DND-41 (cell line): ENCODE measurements around the gene KIF13A.
"Not testable (repeated sequence)": the region's sequence is repeated elsewhere in the genome, so short reads cannot be mapped to it uniquely, and the experiment has no call there.

Source experiments
- ATAC-seq: fragments of 200-7000 bp; cut with Tn5 transposase; 3 replicates; pipeline ENCODE4 v1.9.1; 2021; ENCODE audit warnings: low read depth; ENCODE audit not compliant: insufficient read depth
- DNase-seq: peaks from one replicate; pipeline ENCODE4 v3.0.0-alpha.2; 2020
- H2AFZ ChIP-seq: 2 replicates; pipeline ENCODE4 v1.6.0; 2012; ENCODE audit warnings: low read depth, low read length
- H3K27ac ChIP-seq: 2 replicates; pipeline ENCODE4 v1.5.1; 2012; ENCODE audit warnings: low read length, inconsistent platforms
- H3K27me3 ChIP-seq: fragments of 200-600 bp; sonication (generic); 2 replicates; pipeline ENCODE4 v1.6.0; 2012; ENCODE audit warnings: low read length, mild to moderate bottlenecking, inconsistent platforms; ENCODE audit not compliant: insufficient read depth, poor library complexity
- H3K36me3 ChIP-seq: 2 replicates; pipeline ENCODE4 v1.5.1; 2012; ENCODE audit warnings: low read length, inconsistent platforms; ENCODE audit not compliant: insufficient read depth
- H3K4me1 ChIP-seq: 2 replicates; pipeline ENCODE4 v1.5.1; 2012; ENCODE audit warnings: mild to moderate bottlenecking, low read length; ENCODE audit not compliant: insufficient read depth
- H3K4me2 ChIP-seq: 2 replicates; pipeline ENCODE4 v1.6.0; 2012; ENCODE audit warnings: mild to moderate bottlenecking, moderate library complexity, low read length, inconsistent platforms; ENCODE audit not compliant: insufficient read depth
- H3K4me3 ChIP-seq, 2 experiments: fragments of 200-600 bp in 1 of 2; shearing (Covaris generic) in 1 of 2; 2 replicates each; pipeline ENCODE4 v1.5.1; 2012 to 2016; ENCODE audit warnings: inconsistent platforms in 2 of 2, low read length in 2 of 2, mild to moderate bottlenecking in 2 of 2, low read depth in 1 of 2, moderate library complexity in 1 of 2
- H3K79me2 ChIP-seq: 2 replicates; pipeline ENCODE4 v1.6.0; 2012; ENCODE audit warnings: low read length, inconsistent platforms; ENCODE audit not compliant: insufficient read depth
- H3K9ac ChIP-seq: 2 replicates; pipeline ENCODE4 v1.6.0; 2012; ENCODE audit warnings: low read depth, mild to moderate bottlenecking, inconsistent platforms, low read length, moderate library complexity
- H3K9me3 ChIP-seq: 2 replicates; pipeline ENCODE4 v1.5.1; 2012; ENCODE audit warnings: low read length, moderate library complexity, mild to moderate bottlenecking, inconsistent platforms; ENCODE audit not compliant: insufficient read depth, severe bottlenecking
- H4K20me1 ChIP-seq: 2 replicates; pipeline ENCODE4 v1.6.0; 2012; ENCODE audit warnings: low read length; ENCODE audit not compliant: insufficient read depth
- CTCF ChIP-seq: IDR thresholded peaks from 2 replicates; pipeline ENCODE4 v1.5.1; 2012; ENCODE audit warnings: borderline replicate concordance, low read length, moderate library complexity, mild to moderate bottlenecking; ENCODE audit not compliant: poor library complexity, severe bottlenecking; ENCODE audit errors: extremely low read depth
- EZH2 ChIP-seq: IDR thresholded peaks from 3 replicates; pipeline ENCODE4 v1.6.1; 2012; ENCODE audit warnings: borderline replicate concordance, low read depth, mild to moderate bottlenecking, moderate library complexity, low read length, inconsistent platforms; ENCODE audit not compliant: severe bottlenecking

The KIF13A gene

DNA sequence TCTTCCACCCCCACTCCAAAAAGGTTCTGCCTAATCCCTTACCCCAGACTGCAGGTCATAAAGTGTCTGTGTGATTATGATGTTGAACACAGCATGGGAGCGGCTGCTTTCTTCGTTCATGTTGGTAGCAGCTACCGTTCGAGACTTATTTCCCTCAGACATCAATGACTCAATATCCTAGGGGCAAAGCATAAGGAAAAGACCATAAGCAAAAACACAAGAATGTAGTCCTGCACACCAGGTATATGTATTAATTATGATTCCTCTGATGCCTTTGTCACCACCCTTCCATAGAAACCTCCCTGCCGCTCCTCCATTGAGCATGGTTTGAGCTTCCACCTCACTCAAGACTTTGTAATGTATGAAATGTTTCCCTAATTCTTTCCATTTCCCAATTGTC is 137.2 kb downstream of the KIF13A start:
- H3K4me2 ChIP-seq: no peak overlapping the region
- no peaks in the 10 kb centered on the region for H4K20me1 ChIP-seq
- no peaks in the 10 kb centered on the region for H3K27me3 ChIP-seq
- H2AFZ ChIP-seq: no peak overlapping the region
- no peaks in the 10 kb centered on the region for H3K36me3 ChIP-seq
- H3K79me2 ChIP-seq: no peaks in the 10 kb centered on the region
- H3K27ac ChIP-seq: no peak overlapping the region
- ATAC-seq (no peak), DNase-seq (no peak)
- H3K4me1 ChIP-seq: no peaks in the 10 kb centered on the region
- H3K9ac ChIP-seq: no peak overlapping the region
- no peaks in the 10 kb centered on the region for H3K9me3 ChIP-seq
- no peak for TF ChIP-seq CTCF
- TF ChIP-seq EZH2: no peak
- no peak overlapping the region for H3K4me3 ChIP-seq

GRCh38 chr6:17847203-17847760 is 140.2 kb downstream of the KIF13A start:
- H3K36me3 ChIP-seq: no peaks in the 10 kb centered on the region
- no peak overlapping the region for H3K9ac ChIP-seq
- H3K4me3 ChIP-seq: no peak overlapping the region
- ATAC-seq: no peak
- no peaks in the 10 kb centered on the region for H3K4me1 ChIP-seq
- no peaks in the 10 kb centered on the region for H3K79me2 ChIP-seq
- no peak for TF ChIP-seq CTCF
- no peak for TF ChIP-seq EZH2
- H4K20me1 ChIP-seq: no peaks in the 10 kb centered on the region
- no peak for DNase-seq
- no peaks in the 10 kb centered on the region for H3K27me3 ChIP-seq
- no peak overlapping the region for H2AFZ ChIP-seq
- no peaks in the 10 kb centered on the region for H3K9me3 ChIP-seq
- no peak overlapping the region for H3K27ac ChIP-seq
- no peak overlapping the region for H3K4me2 ChIP-seq

DNA sequence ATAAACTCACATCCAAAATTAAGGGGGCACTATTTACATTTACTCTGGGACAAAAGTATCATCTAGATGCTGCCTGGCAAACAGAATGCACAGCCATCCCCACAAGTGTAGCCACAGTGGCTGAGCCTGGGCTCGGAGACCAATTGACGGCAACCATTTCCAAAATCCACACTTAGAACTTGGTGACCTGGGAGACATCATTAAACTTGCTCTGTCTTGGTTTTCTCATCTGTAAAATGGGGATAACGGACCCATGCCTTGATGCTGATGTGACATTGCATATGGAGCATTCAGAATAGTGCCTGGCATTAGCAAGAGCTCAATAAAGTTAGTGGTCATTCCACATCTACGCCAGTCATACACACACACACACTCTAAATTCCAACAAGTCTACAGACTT is 140.7 kb downstream of the KIF13A start:
- TF ChIP-seq CTCF: no peak
- no peak for TF ChIP-seq EZH2
- H3K27me3 ChIP-seq: no peaks in the 10 kb centered on the region
- H2AFZ ChIP-seq: no peak overlapping the region
- H4K20me1 ChIP-seq: no peaks in the 10 kb centered on the region
- no peaks in the 10 kb centered on the region for H3K4me1 ChIP-seq
- H3K79me2 ChIP-seq: no peaks in the 10 kb centered on the region
- DNase-seq: no peak
- no peak overlapping the region for H3K27ac ChIP-seq
- H3K4me2 ChIP-seq: no peak overlapping the region
- H3K36me3 ChIP-seq: no peaks in the 10 kb centered on the region
- no peak overlapping the region for H3K4me3 ChIP-seq
- H3K9me3 ChIP-seq: no peaks in the 10 kb centered on the region
- H3K9ac ChIP-seq: no peak overlapping the region
- no peak for ATAC-seq

DNA sequence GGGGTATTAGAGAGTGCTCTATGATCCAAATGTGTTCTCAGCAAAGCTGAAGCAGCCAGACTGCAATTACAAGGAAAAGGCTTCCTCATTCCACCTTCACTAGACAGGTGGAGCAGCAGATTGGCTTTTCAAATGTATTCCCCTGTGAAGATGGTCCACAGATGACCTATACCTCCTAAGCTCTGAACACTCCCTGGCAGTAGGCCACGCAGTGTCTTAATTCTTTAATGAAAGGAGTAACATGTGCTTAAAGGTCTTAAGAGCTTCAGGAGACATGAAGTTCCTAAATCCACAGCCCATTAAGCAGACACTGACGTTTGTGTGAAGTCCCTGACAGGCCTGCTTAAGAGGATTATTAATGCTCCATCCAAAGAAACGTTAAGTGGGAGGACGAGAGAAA is 141.8 kb downstream of the KIF13A start:
- Histone ChIP-seq H4K20me1 (no peaks in the 10 kb centered on the region), H3K9me3 (no peaks in the 10 kb centered on the region), H3K79me2 (no peaks in the 10 kb centered on the region), H3K27ac (no peak overlapping the region), H3K9ac (no peak overlapping the region), H3K36me3 (no peaks in the 10 kb centered on the region), H3K4me3 (no peak overlapping the region), H3K4me1 (no peaks in the 10 kb centered on the region), H3K27me3 (no peaks in the 10 kb centered on the region), H3K4me2 (no peak overlapping the region), H2AFZ (no peak overlapping the region)
- ATAC-seq (no peak), DNase-seq (no peak)
- no peak for TF ChIP-seq EZH2
- TF ChIP-seq CTCF: no peak

- H3K9ac ChIP-seq, H3K79me2 ChIP-seq, DNase-seq, ATAC-seq, H3K4me3 ChIP-seq, H4K20me1 ChIP-seq, H3K36me3 ChIP-seq, H3K27ac ChIP-seq, H3K4me1 ChIP-seq, H3K9me3 ChIP-seq, H3K4me2 ChIP-seq, H3K27me3 ChIP-seq, H2AFZ ChIP-seq: not testable (repeated sequence)
Observed at GRCh38 chr6:17844967-17845366, 142.5 kb downstream of the KIF13A start.
